ENCODE results near the gene TMEM167A. TPM values are rescaled to one million over a fixed set of nuclear protein-coding genes. Genes with fewer than 3 reads are reported as not detected.

TMEM167A gene
- total RNA-seq, 1 donor from 2014 or later, result 45.0 TPM

- no peak for FAIRE-seq
These were observed 19.6 kb upstream of the TMEM167A start for GRCh38 chr5:83096660-83097339.

GRCh38 chr5:83095957-83096539, 18.9 kb upstream of the TMEM167A start:
- TF ChIP-seq CTCF (IDR thresholded peaks at IDR 0.05; ENCODE audit: insufficient read depth, low read length, severe bottlenecking), result no peak
- no peaks in the 10 kb centered on the region for H3K36me3 ChIP-seq (ENCODE audit: control insufficient read depth, insufficient read depth, low read length)
- DNase-seq (ENCODE audit: low read depth), result peak; percentile 90
- no peak for FAIRE-seq
- no peaks in the 10 kb centered on the region for H3K27me3 ChIP-seq (ENCODE audit: control insufficient read depth, insufficient read depth, low read length)
- no peak overlapping the region for H3K4me3 ChIP-seq (ENCODE audit: low read depth, low read length)

More at GRCh38 chr5:83096660-83097339, 19.6 kb upstream of the TMEM167A start:
- Histone ChIP-seq H3K4me3 (ENCODE audit: low read depth, low read length) (no peak overlapping the region), H3K27me3 (ENCODE audit: control insufficient read depth, insufficient read depth, low read length) (no peaks in the 10 kb centered on the region), H3K36me3 (ENCODE audit: control insufficient read depth, insufficient read depth, low read length) (no peaks in the 10 kb centered on the region)
- DNase-seq (ENCODE audit: low read depth), result peak; percentile 64
- TF ChIP-seq CTCF (IDR thresholded peaks at IDR 0.05; ENCODE audit: insufficient read depth, low read length, severe bottlenecking), result no peak

- no peak for FAIRE-seq
These were observed 18.2 kb upstream of the TMEM167A start for GRCh38 chr5:83095163-83095956.

GRCh38 chr5:83093692-83094091, 16.5 kb upstream of the TMEM167A start:
- Histone ChIP-seq H3K36me3 (ENCODE audit: control insufficient read depth, insufficient read depth, low read length) (no peaks in the 10 kb centered on the region), H3K4me3 (ENCODE audit: low read depth, low read length) (no peak overlapping the region), H3K27me3 (ENCODE audit: control insufficient read depth, insufficient read depth, low read length) (no peaks in the 10 kb centered on the region)
- FAIRE-seq (no peak), DNase-seq (ENCODE audit: low read depth) (no peak)
- TF ChIP-seq CTCF (IDR thresholded peaks at IDR 0.05; ENCODE audit: insufficient read depth, low read length, severe bottlenecking), result no peak

More at GRCh38 chr5:83095163-83095956, 18.2 kb upstream of the TMEM167A start:
- Histone ChIP-seq H3K27me3 (ENCODE audit: control insufficient read depth, insufficient read depth, low read length) (no peaks in the 10 kb centered on the region), H3K36me3 (ENCODE audit: control insufficient read depth, insufficient read depth, low read length) (no peaks in the 10 kb centered on the region), H3K4me3 (ENCODE audit: low read depth, low read length) (no peak overlapping the region)
- TF ChIP-seq CTCF (IDR thresholded peaks at IDR 0.05; ENCODE audit: insufficient read depth, low read length, severe bottlenecking), result no peak
- DNase-seq (ENCODE audit: low read depth), result no peak

- no peak for TF ChIP-seq CTCF (IDR thresholded peaks at IDR 0.05; ENCODE audit: insufficient read depth, low read length, severe bottlenecking)
- Histone ChIP-seq H3K36me3 (ENCODE audit: control insufficient read depth, insufficient read depth, low read length) (no peaks in the 10 kb centered on the region), H3K27me3 (ENCODE audit: control insufficient read depth, insufficient read depth, low read length) (no peaks in the 10 kb centered on the region), H3K4me3 (ENCODE audit: low read depth, low read length) (no peak overlapping the region)
- no peak for DNase-seq (ENCODE audit: low read depth)
- FAIRE-seq, result no peak
These were observed 15.4 kb upstream of the TMEM167A start for GRCh38 chr5:83092619-83093018.

All from bronchial epithelial cell (primary cell).